HepG2 (cell line): ENCODE data around the gene TPRA1. TPM values are rescaled to one million over a fixed set of nuclear protein-coding genes. Genes with fewer than 3 reads are reported as not detected.

Experiments used
- ATAC-seq: fragments of 200-7000 bp; cut with Tn5 transposase; 3 replicates; pipeline ENCODE4 v1.9.1; 2020; ENCODE audit warnings: mild to moderate bottlenecking, moderate library complexity
- BruUV-seq: library from RNA; stranded (reverse); fragments of 400-500 nt; replicated peaks from 2 replicates; lab custom pipeline; 2021; lab: Mats Ljungman, UMichigan
- CTCF ChIA-PET: fragments of 300-600 bp; formaldehyde crosslinking; extraction: SDS; loops from one replicate; lab custom pipeline; 2021; ENCODE audit warnings: low total read pairs, inconsistent platforms, low intra/inter-chr PET ratio; lab: Yijun Ruan, JAX
- POLR2A ChIA-PET: fragments of 350-600 bp; sonication (Branson Sonifier 250); formaldehyde crosslinking; loops from one replicate; lab custom pipeline; 2020; ENCODE audit warnings: antibody characterized with exemption, inconsistent platforms; lab: Yijun Ruan, JAX
- DNase-seq: peaks from one replicate; pipeline ENCODE4 v3.0.0-alpha.2; 2015; ENCODE audit warnings: low spot score
- FAIRE-seq: peaks from 3 replicates; lab custom pipeline; 2011; peaks lifted over from hg19 to GRCh38; lab: Jason Lieb, UNC
- H2AFZ ChIP-seq: one replicate; pipeline ENCODE4 v1.6.1; 2011; ENCODE audit warnings: low read length, inconsistent platforms
- H3K27ac ChIP-seq: fragments of 300-600 bp; 3 replicates; pipeline ENCODE4 v1.8.0; 2011; ENCODE audit warnings: mixed run types, mild to moderate bottlenecking, mixed read lengths, low read length, inconsistent platforms; ENCODE audit not compliant: insufficient read depth; ENCODE audit errors: extremely low read length
- H3K27me3 ChIP-seq, 2 experiments: fragments of 200-600 bp in 1 of 2; 2 replicates in 1 of 2; 3 replicates in 1 of 2; pipeline versions ENCODE4 v1.6.0 to v1.8.0; 2011; ENCODE audit warnings: low read length in 2 of 2, mild to moderate bottlenecking in 2 of 2, moderate library complexity in 2 of 2, inconsistent platforms in 1 of 2; ENCODE audit not compliant: insufficient read depth in 2 of 2, control insufficient read depth in 1 of 2
- H3K36me3 ChIP-seq, 2 experiments: fragments of 200-600 bp in 1 of 2; replicated peaks in 1 of 2; 2 replicates in 1 of 2; 3 replicates in 1 of 2; pipeline versions ENCODE4 v1.5.1 to v1.8.0; 2011; ENCODE audit warnings: low read length in 2 of 2, inconsistent platforms in 1 of 2; ENCODE audit not compliant: insufficient read depth in 2 of 2, control insufficient read depth in 1 of 2
- H3K4me1 ChIP-seq: 2 replicates; pipeline ENCODE4 v1.5.1; 2012; ENCODE audit warnings: low read length, inconsistent platforms; ENCODE audit not compliant: insufficient read depth
- H3K4me2 ChIP-seq: 2 replicates; pipeline ENCODE4 v1.6.0; 2011; ENCODE audit warnings: low read depth, low read length, inconsistent platforms
- H3K4me3 ChIP-seq, 3 experiments: fragments of 200-600 bp in 1 of 3; sonication (generic), shearing (Covaris generic) in 1 of 3; replicated peaks in 1 of 3; 2 replicates each; pipeline ENCODE4 v1.5.1; 2011 to 2016; ENCODE audit warnings: low read length in 3 of 3, inconsistent platforms in 2 of 3, low read depth in 2 of 3, mild to moderate bottlenecking in 2 of 3, control low read depth in 1 of 3, mixed read lengths in 1 of 3; ENCODE audit not compliant: insufficient read depth in 1 of 3
- H3K79me2 ChIP-seq: one replicate; pipeline ENCODE4 v1.6.1; 2011; ENCODE audit warnings: low read length, inconsistent platforms; ENCODE audit not compliant: insufficient read depth
- H3K9ac ChIP-seq: 2 replicates; pipeline ENCODE4 v1.6.0; 2011; ENCODE audit warnings: mild to moderate bottlenecking, low read depth, low read length, inconsistent platforms; ENCODE audit not compliant: insufficient read depth
- H3K9me3 ChIP-seq: 2 replicates; pipeline ENCODE4 v1.5.1; 2012; ENCODE audit warnings: mild to moderate bottlenecking, low read length
- H4K20me1 ChIP-seq: 2 replicates; pipeline ENCODE4 v1.6.0; 2011; ENCODE audit warnings: inconsistent platforms, mild to moderate bottlenecking, low read length, moderate library complexity; ENCODE audit not compliant: insufficient read depth
- KMT2B ChIP-seq: IDR thresholded peaks from 2 replicates; pipeline ENCODE4 v1.6.1; 2016; ENCODE audit warnings: missing genetic modification reagents, missing compliant biosample characterization
- MATR3 ChIP-seq: sonication (generic); formaldehyde crosslinking; IDR thresholded peaks from 2 replicates; pipeline ENCODE4 v1.4.0; 2020; ENCODE audit warnings: missing genetic modification reagents
- MTA1 ChIP-seq: sonication (generic); formaldehyde crosslinking; IDR thresholded peaks from 2 replicates; pipeline ENCODE4 v1.4.0; 2020; ENCODE audit warnings: missing genetic modification reagents, mild to moderate bottlenecking, borderline replicate concordance
- MTF1 ChIP-seq: sonication (generic); formaldehyde crosslinking; IDR thresholded peaks from 2 replicates; pipeline ENCODE4 v1.5.0; 2020; ENCODE audit warnings: missing genetic modification reagents
- PITX1 ChIP-seq: sonication (generic); formaldehyde crosslinking; IDR thresholded peaks from 2 replicates; pipeline ENCODE4 v1.5.1; 2020; ENCODE audit warnings: mild to moderate bottlenecking, missing genetic modification reagents
- TP53 ChIP-seq: sonication (generic); formaldehyde crosslinking; conservative IDR thresholded peaks from 2 replicates; pipeline ENCODE4 v1.4.0; 2020; ENCODE audit warnings: missing genetic modification reagents
- ZNF12 ChIP-seq: sonication (generic); formaldehyde crosslinking; IDR thresholded peaks from 2 replicates; pipeline ENCODE4 v1.5.0; 2020; ENCODE audit warnings: missing genetic modification reagents
- ZNF234 ChIP-seq: sonication (generic); formaldehyde crosslinking; conservative IDR thresholded peaks from 2 replicates; pipeline ENCODE4 v1.5.1; 2020; ENCODE audit warnings: mild to moderate bottlenecking, missing genetic modification reagents
- ZNF253 ChIP-seq: sonication (generic); formaldehyde crosslinking; IDR thresholded peaks from 2 replicates; pipeline ENCODE4 v1.8.0; 2022; ENCODE audit warnings: mild to moderate bottlenecking, missing genetic modification reagents, borderline replicate concordance
- ZNF598 ChIP-seq: sonication (generic); formaldehyde crosslinking; IDR thresholded peaks from 2 replicates; pipeline ENCODE4 v1.5.1; 2020; ENCODE audit warnings: mild to moderate bottlenecking, missing genetic modification reagents, borderline replicate concordance
- WGBS: methylation state at CpG from one replicate; pipeline ENCODE4 v1.1.6; 2017; ENCODE audit warnings: low lambda C conversion rate; 5-methylcytosine and 5-hydroxymethylcytosine counted together
- in situ Hi-C: cut with HindIII; loops from 2 replicates; pipeline ENCODE4 v1.10.0; 2017; ENCODE audit warnings: low pct_unique_long_range_greater_than_20kb; ENCODE audit not compliant: extremely low pct_ligation_motif_present
- intact Hi-C: fragments of 100-400 bp; cut with micrococcal nuclease; formaldehyde crosslinking; loops from one replicate; pipeline ENCODE4 v1.10.0; 2022; ENCODE audit not compliant: unreplicated experiment
- polyA plus RNA-seq, 8 experiments: library from polyadenylated mRNA; depleted of rRNA in 3 of 8; stranded (reverse) in 7 of 8; unstranded in 1 of 8; fragments of >200 nt; fragmentation: Illumina TruSeq in 4 of 8; extraction: Trizol in 4 of 8; gene quantifications; 2 replicates each; pipeline versions ENCODE4 v1.2.1 to v1.2.3, GENCODE V29; 2011 to 2016; ENCODE audit warnings: low read depth in 4 of 8, missing spikeins in 1 of 8, mixed read lengths in 1 of 8; ENCODE audit not compliant: insufficient read depth in 1 of 8
- total RNA-seq, 5 experiments: library from RNA; depleted of rRNA; stranded (reverse); fragments of >200 nt; fragmentation: Illumina TruSeq; extraction: Trizol; gene quantifications; 2 replicates each; pipeline ENCODE4 v1.2.3, GENCODE V29; 2016; ENCODE audit warnings: low read depth in 1 of 5
- TF ChIP-seq, protein P1 (sequence below): sonication (generic); formaldehyde crosslinking; IDR thresholded peaks from 2 replicates; pipeline ENCODE4 v1.8.1; 2023; ENCODE audit warnings: missing genetic modification reagents, inconsistent platforms, borderline replicate concordance
- TF ChIP-seq, protein P2 (sequence below): sonication (generic); formaldehyde crosslinking; IDR thresholded peaks from 2 replicates; pipeline ENCODE4 v1.8.1; 2023; ENCODE audit warnings: mild to moderate bottlenecking, missing genetic modification reagents
- TF ChIP-seq, protein P3 (sequence below): sonication (generic); formaldehyde crosslinking; IDR thresholded peaks from 2 replicates; pipeline ENCODE4 v1.4.0; 2020; ENCODE audit warnings: missing genetic modification reagents
- TF ChIP-seq, protein P4 (sequence below): sonication (generic); formaldehyde crosslinking; IDR thresholded peaks from 2 replicates; pipeline ENCODE4 v1.9.0; 2022; ENCODE audit warnings: missing genetic modification reagents, mild to moderate bottlenecking, borderline replicate concordance

TPRA1 gene
- total and polyA plus RNA-seq, 2 of the 13 experiments (the other 11 are each of a cell fraction or from before 2014, with no cell fraction given), result 25.4 to 25.8 TPM

DNA sequence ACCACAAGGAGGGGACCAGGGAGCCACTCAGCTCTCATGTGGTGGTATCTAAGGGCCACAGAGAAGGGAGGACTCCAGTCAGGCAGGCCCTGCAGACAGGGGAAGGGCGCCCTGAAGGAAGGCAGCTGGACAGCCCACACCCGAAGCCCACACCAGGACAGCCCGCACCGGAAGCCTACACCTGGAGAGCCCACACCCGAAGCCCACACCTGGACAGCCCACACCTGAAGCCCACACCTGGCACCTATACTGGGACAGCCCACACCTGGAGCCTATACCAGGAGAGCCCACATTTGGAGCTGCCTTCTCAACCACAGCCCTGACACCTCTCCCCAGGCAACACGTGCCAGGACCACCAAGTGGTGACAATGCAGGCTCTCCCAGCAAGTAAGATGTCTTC is 11.7 kb downstream of the TPRA1 start:
- Histone ChIP-seq H3K79me2 (no peaks in the 10 kb centered on the region), H3K4me1 (no peaks in the 10 kb centered on the region), H3K9me3 (no peaks in the 10 kb centered on the region), H3K36me3 (peaks cover 12 to 26% of the 10 kb centered on the region in 2 experiments; a peak in 4 of 5 replicates), H3K9ac (no peak overlapping the region), H3K27ac (no peak overlapping the region), H4K20me1 (peaks cover 7% of the 10 kb centered on the region; the same call in 1 of the 2 replicates), H3K4me2 (no peak overlapping the region), H3K27me3 (no peaks in the 10 kb centered on the region), H2AFZ (no peak overlapping the region), H3K4me3 (no peak overlapping the region)
- ATAC-seq (no peak), DNase-seq (no peak), FAIRE-seq (no peak)
- ChIA-PET CTCF (no interaction called here), POLR2A (interaction anchor here (1.0 kb wide), 1 partner anchor 19 kb away, joined by 3 read pairs; the partner anchor contains the start of gene MCM2)
- TF ChIP-seq, protein P1, sequence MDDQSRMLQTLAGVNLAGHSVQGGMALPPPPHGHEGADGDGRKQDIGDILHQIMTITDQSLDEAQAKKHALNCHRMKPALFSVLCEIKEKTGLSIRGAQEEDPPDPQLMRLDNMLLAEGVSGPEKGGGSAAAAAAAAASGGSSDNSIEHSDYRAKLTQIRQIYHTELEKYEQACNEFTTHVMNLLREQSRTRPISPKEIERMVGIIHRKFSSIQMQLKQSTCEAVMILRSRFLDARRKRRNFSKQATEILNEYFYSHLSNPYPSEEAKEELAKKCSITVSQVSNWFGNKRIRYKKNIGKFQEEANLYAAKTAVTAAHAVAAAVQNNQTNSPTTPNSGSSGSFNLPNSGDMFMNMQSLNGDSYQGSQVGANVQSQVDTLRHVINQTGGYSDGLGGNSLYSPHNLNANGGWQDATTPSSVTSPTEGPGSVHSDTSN (CRISPR knock-in tag), result no peak
- TF ChIP-seq ZNF598, result no peak
- TF ChIP-seq, protein P2, sequence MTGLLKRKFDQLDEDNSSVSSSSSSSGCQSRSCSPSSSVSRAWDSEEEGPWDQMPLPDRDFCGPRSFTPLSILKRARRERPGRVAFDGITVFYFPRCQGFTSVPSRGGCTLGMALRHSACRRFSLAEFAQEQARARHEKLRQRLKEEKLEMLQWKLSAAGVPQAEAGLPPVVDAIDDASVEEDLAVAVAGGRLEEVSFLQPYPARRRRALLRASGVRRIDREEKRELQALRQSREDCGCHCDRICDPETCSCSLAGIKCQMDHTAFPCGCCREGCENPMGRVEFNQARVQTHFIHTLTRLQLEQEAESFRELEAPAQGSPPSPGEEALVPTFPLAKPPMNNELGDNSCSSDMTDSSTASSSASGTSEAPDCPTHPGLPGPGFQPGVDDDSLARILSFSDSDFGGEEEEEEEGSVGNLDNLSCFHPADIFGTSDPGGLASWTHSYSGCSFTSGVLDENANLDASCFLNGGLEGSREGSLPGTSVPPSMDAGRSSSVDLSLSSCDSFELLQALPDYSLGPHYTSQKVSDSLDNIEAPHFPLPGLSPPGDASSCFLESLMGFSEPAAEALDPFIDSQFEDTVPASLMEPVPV (CRISPR knock-in tag), result no peak
- TF ChIP-seq, protein P3, sequence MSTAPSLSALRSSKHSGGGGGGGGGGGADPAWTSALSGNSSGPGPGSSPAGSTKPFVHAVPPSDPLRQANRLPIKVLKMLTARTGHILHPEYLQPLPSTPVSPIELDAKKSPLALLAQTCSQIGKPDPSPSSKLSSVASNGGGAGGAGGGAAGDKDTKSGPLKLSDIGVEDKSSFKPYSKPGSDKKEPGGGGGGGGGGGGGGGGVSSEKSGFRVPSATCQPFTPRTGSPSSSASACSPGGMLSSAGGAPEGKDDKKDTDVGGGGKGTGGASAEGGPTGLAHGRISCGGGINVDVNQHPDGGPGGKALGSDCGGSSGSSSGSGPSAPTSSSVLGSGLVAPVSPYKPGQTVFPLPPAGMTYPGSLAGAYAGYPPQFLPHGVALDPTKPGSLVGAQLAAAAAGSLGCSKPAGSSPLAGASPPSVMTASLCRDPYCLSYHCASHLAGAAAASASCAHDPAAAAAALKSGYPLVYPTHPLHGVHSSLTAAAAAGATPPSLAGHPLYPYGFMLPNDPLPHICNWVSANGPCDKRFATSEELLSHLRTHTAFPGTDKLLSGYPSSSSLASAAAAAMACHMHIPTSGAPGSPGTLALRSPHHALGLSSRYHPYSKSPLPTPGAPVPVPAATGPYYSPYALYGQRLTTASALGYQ (CRISPR knock-in tag), result no peak
- TF ChIP-seq TP53, result no peak
- TF ChIP-seq ZNF253, result no peak
- no peak for TF ChIP-seq MTF1 (CRISPR knock-in tag)
- TF ChIP-seq KMT2B (CRISPR knock-in tag), result no peak
- no peak for TF ChIP-seq ZNF234 (CRISPR knock-in tag)
- no peak for TF ChIP-seq MATR3
- TF ChIP-seq, protein P4, sequence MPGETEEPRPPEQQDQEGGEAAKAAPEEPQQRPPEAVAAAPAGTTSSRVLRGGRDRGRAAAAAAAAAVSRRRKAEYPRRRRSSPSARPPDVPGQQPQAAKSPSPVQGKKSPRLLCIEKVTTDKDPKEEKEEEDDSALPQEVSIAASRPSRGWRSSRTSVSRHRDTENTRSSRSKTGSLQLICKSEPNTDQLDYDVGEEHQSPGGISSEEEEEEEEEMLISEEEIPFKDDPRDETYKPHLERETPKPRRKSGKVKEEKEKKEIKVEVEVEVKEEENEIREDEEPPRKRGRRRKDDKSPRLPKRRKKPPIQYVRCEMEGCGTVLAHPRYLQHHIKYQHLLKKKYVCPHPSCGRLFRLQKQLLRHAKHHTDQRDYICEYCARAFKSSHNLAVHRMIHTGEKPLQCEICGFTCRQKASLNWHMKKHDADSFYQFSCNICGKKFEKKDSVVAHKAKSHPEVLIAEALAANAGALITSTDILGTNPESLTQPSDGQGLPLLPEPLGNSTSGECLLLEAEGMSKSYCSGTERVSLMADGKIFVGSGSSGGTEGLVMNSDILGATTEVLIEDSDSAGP (CRISPR knock-in tag), result no peak
- no peak for TF ChIP-seq ZNF12 (CRISPR knock-in tag)
- TF ChIP-seq MTA1 (CRISPR knock-in tag), result no peak
- no peak for TF ChIP-seq PITX1 (CRISPR knock-in tag)
- no CpG with 5 or more reads among the region's 6 CpGs for WGBS
- intact Hi-C loops, result no loop called here
- BruUV-seq, result no TSS peak
- in situ Hi-C loops, result loop anchor here (10.0 kb wide), 1 partner anchor 236 kb away; no protein-coding TSS in a partner anchor
